Measurements from ENCODE around the gene PCID2.

Gene PCID2

DNA sequence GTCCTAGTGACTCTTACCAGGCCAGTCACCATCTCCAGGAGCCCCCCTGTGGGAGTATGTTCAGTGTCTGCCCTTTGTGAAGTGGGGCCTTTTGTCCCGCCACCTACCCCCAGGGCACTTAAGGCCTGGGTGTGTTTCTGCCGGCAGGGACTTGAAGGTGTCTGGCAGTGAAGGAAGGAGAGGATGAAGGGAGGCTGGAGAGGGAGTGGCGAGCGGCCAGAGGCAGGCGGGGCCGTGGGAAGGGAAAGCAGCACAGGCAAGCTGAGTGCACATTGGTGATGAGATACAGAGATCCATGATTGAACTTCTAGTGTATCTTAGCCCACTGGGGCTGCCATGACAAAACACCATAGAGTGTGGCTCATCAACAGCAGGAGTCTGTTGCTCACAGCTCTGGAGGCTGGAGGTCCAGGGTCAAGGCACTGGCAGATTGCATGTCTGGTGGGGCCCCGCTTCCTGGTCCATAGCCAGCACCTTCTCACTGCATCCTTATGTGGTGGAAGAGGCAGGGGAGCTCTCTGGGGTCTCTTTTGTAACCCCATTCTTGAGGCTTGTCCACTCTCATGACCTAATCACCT lies 18.5 kb upstream of the PCID2 start:
- no peak overlapping the region for H3K27ac ChIP-seq
- TF ChIP-seq ZFX (IDR thresholded peaks at IDR 0.05; ENCODE audit: borderline replicate concordance): no peak
- TF ChIP-seq, protein P1, sequence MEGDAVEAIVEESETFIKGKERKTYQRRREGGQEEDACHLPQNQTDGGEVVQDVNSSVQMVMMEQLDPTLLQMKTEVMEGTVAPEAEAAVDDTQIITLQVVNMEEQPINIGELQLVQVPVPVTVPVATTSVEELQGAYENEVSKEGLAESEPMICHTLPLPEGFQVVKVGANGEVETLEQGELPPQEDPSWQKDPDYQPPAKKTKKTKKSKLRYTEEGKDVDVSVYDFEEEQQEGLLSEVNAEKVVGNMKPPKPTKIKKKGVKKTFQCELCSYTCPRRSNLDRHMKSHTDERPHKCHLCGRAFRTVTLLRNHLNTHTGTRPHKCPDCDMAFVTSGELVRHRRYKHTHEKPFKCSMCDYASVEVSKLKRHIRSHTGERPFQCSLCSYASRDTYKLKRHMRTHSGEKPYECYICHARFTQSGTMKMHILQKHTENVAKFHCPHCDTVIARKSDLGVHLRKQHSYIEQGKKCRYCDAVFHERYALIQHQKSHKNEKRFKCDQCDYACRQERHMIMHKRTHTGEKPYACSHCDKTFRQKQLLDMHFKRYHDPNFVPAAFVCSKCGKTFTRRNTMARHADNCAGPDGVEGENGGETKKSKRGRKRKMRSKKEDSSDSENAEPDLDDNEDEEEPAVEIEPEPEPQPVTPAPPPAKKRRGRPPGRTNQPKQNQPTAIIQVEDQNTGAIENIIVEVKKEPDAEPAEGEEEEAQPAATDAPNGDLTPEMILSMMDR (IDR thresholded peaks at IDR 0.05): no peak

DNA sequence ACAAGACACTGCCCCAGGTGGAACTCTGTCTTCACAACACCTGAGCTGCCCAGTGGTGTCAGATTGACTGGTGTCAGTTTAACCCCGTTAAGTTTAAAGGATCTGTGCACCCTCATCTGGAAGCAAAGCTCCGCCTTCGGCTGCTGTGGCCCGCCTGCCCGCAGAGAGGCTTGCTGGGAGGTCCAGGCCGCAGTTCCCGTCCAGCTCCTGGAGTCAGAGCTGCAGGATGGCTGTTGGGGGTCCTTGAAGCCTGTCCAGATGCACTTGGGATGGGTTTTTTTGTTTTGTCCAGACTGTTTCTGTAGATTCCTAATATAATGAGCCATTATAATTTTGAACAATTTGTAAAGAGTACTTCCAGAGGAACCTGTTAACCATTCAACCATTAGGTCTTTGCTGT lies 17.0 kb upstream of the PCID2 start:
- no peak overlapping the region for H3K27ac ChIP-seq
- TF ChIP-seq ZFX (IDR thresholded peaks at IDR 0.05; ENCODE audit: borderline replicate concordance): no peak
- TF ChIP-seq, protein P1 (IDR thresholded peaks at IDR 0.05): no peak

DNA sequence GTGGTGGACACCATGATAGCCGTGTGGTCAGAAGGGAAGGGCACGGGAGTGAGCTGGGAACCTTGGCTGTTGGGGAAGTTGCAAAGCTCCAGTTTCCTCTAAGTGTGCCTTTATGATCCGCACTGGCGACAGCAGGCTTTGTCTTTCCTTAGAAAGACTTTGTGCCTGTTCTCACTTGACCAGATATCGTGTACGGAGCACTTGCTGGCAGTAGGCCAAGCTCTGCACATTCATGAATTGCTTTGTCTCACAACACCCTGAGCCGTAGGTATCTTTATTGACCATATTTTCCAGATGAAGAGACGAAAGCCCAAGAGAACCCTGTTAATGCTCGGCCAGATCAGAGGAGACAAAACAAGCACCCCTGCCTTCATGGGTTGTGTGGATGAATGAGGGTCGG lies 16.0 kb upstream of the PCID2 start:
- no peak for TF ChIP-seq ZFX (IDR thresholded peaks at IDR 0.05; ENCODE audit: borderline replicate concordance)
- TF ChIP-seq, protein P1 (IDR thresholded peaks at IDR 0.05): no peak
- H3K27ac ChIP-seq: no peak overlapping the region

DNA sequence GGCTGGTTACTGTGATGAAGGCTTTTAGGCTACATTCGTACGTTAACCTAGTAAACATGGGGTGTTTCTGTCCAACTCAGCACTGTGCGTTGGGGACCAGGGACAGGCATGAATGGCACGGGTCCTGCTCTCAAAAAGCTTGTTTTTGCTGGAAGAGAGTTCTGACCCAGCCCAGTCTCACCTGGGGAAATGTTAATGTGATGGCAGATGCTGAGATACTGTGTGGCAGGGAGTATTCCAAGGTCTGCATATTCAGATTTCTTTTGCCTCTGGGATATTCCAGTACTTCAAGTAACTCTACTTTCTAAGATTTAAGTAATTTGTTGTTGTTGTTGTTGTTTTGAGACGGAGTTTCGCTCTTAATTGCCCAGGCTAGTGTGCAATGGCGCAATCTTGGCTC lies 14.6 kb upstream of the PCID2 start:
- TF ChIP-seq ZFX (IDR thresholded peaks at IDR 0.05; ENCODE audit: borderline replicate concordance): no peak
- TF ChIP-seq, protein P1 (IDR thresholded peaks at IDR 0.05): no peak
- H3K27ac ChIP-seq: no peak overlapping the region

DNA sequence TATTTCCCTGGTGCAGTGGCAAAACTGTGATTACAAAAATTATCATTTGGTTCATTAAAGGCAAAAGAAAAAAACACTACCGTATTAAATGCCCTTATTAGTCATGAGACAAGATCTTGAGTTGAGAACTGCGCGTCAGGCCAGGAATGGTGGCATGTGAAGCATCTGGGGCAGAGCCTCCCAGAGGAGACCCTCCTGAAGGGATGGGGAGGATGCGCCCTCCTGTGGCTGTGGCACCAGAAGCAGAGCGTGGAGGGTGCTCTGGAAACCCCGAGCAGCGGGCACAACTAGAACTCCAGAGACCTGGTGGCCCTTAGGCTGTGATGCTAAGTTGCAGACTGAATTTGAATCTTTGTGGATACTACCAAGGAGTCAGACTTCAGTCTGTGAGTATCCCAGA lies 12.4 kb upstream of the PCID2 start:
- no peak overlapping the region for H3K27ac ChIP-seq
- TF ChIP-seq ZFX (IDR thresholded peaks at IDR 0.05; ENCODE audit: borderline replicate concordance): no peak
- TF ChIP-seq, protein P1 (IDR thresholded peaks at IDR 0.05): no peak

DNA sequence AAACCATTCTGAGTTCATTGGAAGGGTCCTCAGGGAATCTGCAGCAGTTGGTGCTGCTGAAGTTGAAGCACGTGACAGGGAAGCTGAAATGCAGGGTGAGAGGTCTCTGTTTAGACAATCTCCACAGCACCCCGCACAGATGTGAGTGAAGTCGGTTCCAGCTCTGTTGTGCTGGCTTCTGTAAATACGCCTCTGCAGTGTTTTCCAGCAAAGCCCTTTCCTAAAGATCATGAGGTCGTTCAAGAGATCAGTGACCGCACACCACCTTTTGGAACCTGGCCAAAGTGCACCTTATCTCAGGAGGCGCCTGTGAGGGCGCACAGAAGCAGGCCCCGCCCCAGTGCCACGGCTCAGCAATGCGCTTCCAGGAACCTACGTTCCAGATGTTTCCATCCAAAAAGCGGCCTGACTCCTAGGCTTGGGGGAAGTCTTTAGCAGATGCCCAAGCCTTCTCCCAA lies 11.7 kb upstream of the PCID2 start:
- TF ChIP-seq, protein P1 (IDR thresholded peaks at IDR 0.05): no peak
- no peak for TF ChIP-seq ZFX (IDR thresholded peaks at IDR 0.05; ENCODE audit: borderline replicate concordance)
- no peak overlapping the region for H3K27ac ChIP-seq

DNA sequence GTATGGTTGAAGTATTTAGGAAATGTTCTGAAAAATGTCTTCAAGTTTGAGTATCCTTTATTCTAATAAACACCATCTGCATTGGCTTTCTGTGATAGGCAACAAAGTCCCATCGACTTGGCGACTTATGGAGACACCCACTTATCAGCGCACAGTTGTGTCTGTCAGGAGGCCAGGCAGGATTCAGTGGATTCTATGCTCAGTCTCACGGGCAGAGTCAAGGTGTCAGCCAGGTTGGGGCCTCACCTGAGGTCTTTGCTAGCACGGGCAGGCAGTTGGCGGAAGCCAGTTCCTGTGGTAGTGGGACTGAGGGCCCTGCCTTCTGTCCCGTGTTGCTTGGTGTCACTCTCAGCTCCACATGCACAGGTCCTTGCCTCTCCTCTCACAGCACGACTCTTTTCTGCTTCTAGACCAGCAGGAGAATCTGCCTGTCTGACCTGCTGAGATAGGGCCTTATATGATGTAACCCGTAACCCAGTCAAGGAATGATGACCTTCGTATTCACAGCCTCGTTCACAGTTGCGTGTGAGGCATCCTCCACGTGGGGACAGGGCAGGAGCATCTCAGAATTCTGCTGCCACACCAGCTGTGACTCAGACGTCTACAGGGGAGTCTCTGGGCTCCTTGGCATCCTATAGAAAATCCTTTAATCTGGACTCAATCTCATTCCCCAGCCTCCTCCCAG lies 10.9 kb upstream of the PCID2 start:
- TF ChIP-seq, protein P1 (IDR thresholded peaks at IDR 0.05): no peak
- TF ChIP-seq ZFX (IDR thresholded peaks at IDR 0.05; ENCODE audit: borderline replicate concordance): no peak
- no peak overlapping the region for H3K27ac ChIP-seq

All from 22Rv1 (cell line).